SK-N-SH (cell line): ENCODE results near the gene RELB. TPM values are rescaled to one million over a fixed set of nuclear protein-coding genes. Genes with fewer than 3 reads are reported as not detected.

Experiments
- CTCF ChIA-PET: fragments of 300-600, 350-600 bp; formaldehyde crosslinking; extraction: SDS; loops from one replicate; lab custom pipeline; 2021; lab: Yijun Ruan, JAX
- POLR2A ChIA-PET: fragments of 350-600 bp; sonication (Branson Sonifier 250); formaldehyde crosslinking; extraction: SDS; loops from one replicate; lab custom pipeline; 2020; ENCODE audit warnings: antibody characterized with exemption, inconsistent platforms; lab: Yijun Ruan, JAX
- DNase-seq: peaks from one replicate; pipeline ENCODE4 v3.0.0; 2012
- H2AFZ ChIP-seq: fragments of 200-600 bp; sonication (generic); 2 replicates; pipeline ENCODE4 v1.8.1; 2016; ENCODE audit warnings: antibody characterized with exemption, mild to moderate bottlenecking, low read depth
- H3F3A ChIP-seq: fragments of 200-600 bp; sonication (generic); replicated peaks from 2 replicates; pipeline ENCODE3; 2016; ENCODE audit warnings: antibody characterized with exemption, mild to moderate bottlenecking; ENCODE audit not compliant: insufficient read depth
- H3K27ac ChIP-seq, 2 experiments: fragments of 200-500 bp in 1 of 2; fragments of 200-600 bp in 1 of 2; sonication (Bioruptor generic) in 1 of 2; sonication (generic), shearing (Covaris generic) in 1 of 2; 2 replicates each; pipeline versions ENCODE4 v1.5.1 to v1.6.1; 2014 to 2016; ENCODE audit warnings: low read depth in 2 of 2, inconsistent platforms in 1 of 2, low read length in 1 of 2, mild to moderate bottlenecking in 1 of 2, mixed read lengths in 1 of 2
- H3K27me3 ChIP-seq: fragments of 200-600 bp; sonication (generic), shearing (Covaris generic); 2 replicates; pipeline ENCODE4 v1.6.1; 2016; ENCODE audit warnings: mixed run types; ENCODE audit not compliant: insufficient read depth
- H3K36me3 ChIP-seq, 2 experiments: fragments of 200-500 bp in 1 of 2; fragments of 200-600 bp in 1 of 2; sonication (Bioruptor generic) in 1 of 2; sonication (generic) in 1 of 2; replicated peaks in 1 of 2; 2 replicates each; pipeline versions ENCODE3 to v1.5.1; 2014 to 2016; ENCODE audit warnings: low read length in 1 of 2, mild to moderate bottlenecking in 1 of 2; ENCODE audit not compliant: insufficient read depth in 2 of 2, control insufficient read depth in 1 of 2
- H3K4me1 ChIP-seq, 2 experiments: fragments of 200-500 bp in 1 of 2; fragments of 200-600 bp in 1 of 2; sonication (Bioruptor generic) in 1 of 2; sonication (generic), shearing (Covaris generic) in 1 of 2; 2 replicates each; pipeline versions ENCODE4 v1.5.1 to v1.6.1; 2014 to 2016; ENCODE audit warnings: low read depth in 1 of 2, low read length in 1 of 2, mixed run types in 1 of 2; ENCODE audit not compliant: insufficient read depth in 2 of 2, control insufficient read depth in 1 of 2
- H3K4me2 ChIP-seq: fragments of 200-600 bp; sonication (generic), shearing (Covaris generic); 2 replicates; pipeline ENCODE4 v1.6.1; 2017; ENCODE audit warnings: mixed run types
- H3K4me3 ChIP-seq, 2 experiments: fragments of 200-500 bp in 1 of 2; fragments of 200-600 bp in 1 of 2; sonication (Bioruptor generic) in 1 of 2; sonication (generic), shearing (Covaris generic) in 1 of 2; 2 replicates each; pipeline versions ENCODE4 v1.5.1 to v1.8.1; 2014 to 2016; ENCODE audit warnings: low read depth in 2 of 2, inconsistent platforms in 1 of 2, low read length in 1 of 2, mild to moderate bottlenecking in 1 of 2, mixed read lengths in 1 of 2, moderate library complexity in 1 of 2
- H3K79me2 ChIP-seq: fragments of 200-600 bp; sonication (generic); 2 replicates; pipeline ENCODE4 v1.8.1; 2017; ENCODE audit warnings: mild to moderate bottlenecking; ENCODE audit not compliant: insufficient read depth
- H3K9ac ChIP-seq: fragments of 200-600 bp; sonication (generic); 2 replicates; pipeline ENCODE4 v1.6.1; 2017; ENCODE audit warnings: mixed run types
- H3K9me2 ChIP-seq: fragments of 200-600 bp; sonication (generic); 2 replicates; pipeline ENCODE4 v1.6.1; 2017; ENCODE audit warnings: mixed run types
- H3K9me3 ChIP-seq: fragments of 200-600 bp; sonication (generic); 2 replicates; pipeline ENCODE4 v1.6.1; 2017; ENCODE audit warnings: mixed run types, mild to moderate bottlenecking, moderate library complexity
- H4K20me1 ChIP-seq: fragments of 200-600 bp; sonication (generic); 2 replicates; pipeline ENCODE4 v1.6.1; 2017; ENCODE audit warnings: mild to moderate bottlenecking, mixed run types; ENCODE audit not compliant: insufficient read depth
- CHD2 ChIP-seq: fragments of 150-350 bp; IDR thresholded peaks from 2 replicates; pipeline ENCODE4 v1.6.1; 2018; ENCODE audit warnings: low read length; ENCODE audit not compliant: partially characterized antibody
- CTCF ChIP-seq: fragments of 200-600 bp; sonication (generic); IDR thresholded peaks from 2 replicates; pipeline ENCODE4 v1.6.1; 2017; ENCODE audit warnings: antibody characterized with exemption, mild to moderate bottlenecking, moderate library complexity
- EP300 ChIP-seq, 2 experiments: IDR thresholded peaks; 2 replicates each; pipeline versions ENCODE4 v1.4.0 to v1.6.1; 2012; ENCODE audit warnings: borderline replicate concordance in 1 of 2, low read depth in 1 of 2, low read length in 1 of 2
- EZH2phosphoT487 ChIP-seq: fragments of 200-600 bp; sonication (generic); IDR thresholded peaks from 2 replicates; pipeline ENCODE4 v1.6.1; 2017; ENCODE audit warnings: low read depth, mixed run types, mild to moderate bottlenecking, antibody characterized with exemption, moderate library complexity, borderline replicate concordance
- FOSL2 ChIP-seq: IDR thresholded peaks from 2 replicates; pipeline ENCODE4 v1.4.0; 2012; ENCODE audit warnings: low read depth, mild to moderate bottlenecking, moderate library complexity, borderline replicate concordance
- FOXJ3 ChIP-seq: sonication (generic); formaldehyde crosslinking; IDR thresholded peaks from 2 replicates; pipeline ENCODE4 v1.5.1; 2020; ENCODE audit warnings: mild to moderate bottlenecking, missing genetic modification reagents
- GABPA ChIP-seq: IDR thresholded peaks from 2 replicates; pipeline ENCODE4 v1.4.0; 2012; ENCODE audit warnings: low read depth, mild to moderate bottlenecking
- GATA2 ChIP-seq: sonication (generic); formaldehyde crosslinking; IDR thresholded peaks from 2 replicates; pipeline ENCODE4 v1.5.0; 2020; ENCODE audit warnings: mild to moderate bottlenecking, missing genetic modification reagents
- IRF3 ChIP-seq: fragments of 150-350 bp; IDR thresholded peaks from 2 replicates; pipeline ENCODE4 v1.6.1; 2016; ENCODE audit warnings: mild to moderate bottlenecking, low read depth, low read length
- JUND ChIP-seq: IDR thresholded peaks from 2 replicates; pipeline ENCODE4 v1.4.0; 2012
- MAX ChIP-seq: IDR thresholded peaks from 2 replicates; pipeline ENCODE4 v1.4.0; 2012; ENCODE audit warnings: low read depth
- NFIC ChIP-seq: IDR thresholded peaks from 2 replicates; pipeline ENCODE4 v1.4.0; 2012; ENCODE audit warnings: borderline replicate concordance
- NRF1 ChIP-seq: IDR thresholded peaks from 2 replicates; pipeline ENCODE4 v1.6.1; 2012; ENCODE audit warnings: low read depth, mild to moderate bottlenecking, low read length
- POLR2AphosphoS5 ChIP-seq: IDR thresholded peaks from 2 replicates; pipeline ENCODE4 v1.6.1; 2012; ENCODE audit warnings: low read depth, low read length
- RAD21 ChIP-seq: IDR thresholded peaks from 2 replicates; pipeline ENCODE4 v1.6.1; 2012; ENCODE audit warnings: mild to moderate bottlenecking, low read length
- RCOR1 ChIP-seq: fragments of 150-350 bp; IDR thresholded peaks from 2 replicates; pipeline ENCODE4 v1.6.1; 2017; ENCODE audit warnings: antibody characterized with exemption, low read length
- REST ChIP-seq: IDR thresholded peaks from 2 replicates; pipeline ENCODE4 v1.6.1; 2012; ENCODE audit warnings: mild to moderate bottlenecking, low read depth, low read length, moderate library complexity
- RFX5 ChIP-seq: IDR thresholded peaks from 2 replicates; pipeline ENCODE4 v1.6.1; 2012; ENCODE audit warnings: mild to moderate bottlenecking, improper control_type of control experiment, low read length
- SIN3A ChIP-seq: IDR thresholded peaks from 2 replicates; pipeline ENCODE4 v1.6.1; 2012; ENCODE audit warnings: low read depth, mild to moderate bottlenecking, low read length, moderate library complexity, borderline replicate concordance
- SMC3 ChIP-seq: IDR thresholded peaks from 2 replicates; pipeline ENCODE4 v1.6.1; 2012; ENCODE audit warnings: low read depth, low read length, improper control_type of control experiment
- TCF12 ChIP-seq: IDR thresholded peaks from 2 replicates; pipeline ENCODE4 v1.4.0; 2012
- TEAD4 ChIP-seq: IDR thresholded peaks from 2 replicates; pipeline ENCODE4 v1.4.0; 2012; ENCODE audit warnings: mild to moderate bottlenecking, borderline replicate concordance; ENCODE audit not compliant: insufficient read depth
- YY1 ChIP-seq: IDR thresholded peaks from 2 replicates; pipeline ENCODE4 v1.4.0; 2012; ENCODE audit warnings: low read depth, mild to moderate bottlenecking
- ZBTB33 ChIP-seq: IDR thresholded peaks from 2 replicates; pipeline ENCODE4 v1.4.0; 2012; ENCODE audit warnings: low read depth, borderline replicate concordance
- WGBS: methylation state at CpG from one replicate; pipeline ENCODE4 v1.1.6; 2017; ENCODE audit warnings: low lambda C conversion rate; 5-methylcytosine and 5-hydroxymethylcytosine counted together
- polyA plus RNA-seq, 3 experiments: library from polyadenylated mRNA; depleted of rRNA; stranded (reverse); fragments of >200 nt; gene quantifications; 2 replicates each; pipeline ENCODE4 v1.2.3, GENCODE V29; 2012

The RELB gene
- polyA plus RNA-seq, 1 of the 3 experiments (the other 2 are of a cell fraction): 12.6 TPM

GRCh38 chr19:44954649-44955504 lies 46.4 kb upstream of the RELB start, which contains the start of gene CLPTM1:
Gene CLPTM1, plus strand, starts transcription at chr19:44955380. Its CDS starts 16 bp downstream, at chr19:44955396.
- H3K4me2 ChIP-seq: peak within 1 kb of the TSS; percentile 93
- no peaks in the 10 kb centered on the region for H3K27me3 ChIP-seq
- CTCF ChIA-PET: interaction anchor here (0.7 to 10.2 kb wide), 5 partner anchors 9 to 105 kb away, joined by 3 to 131 read pairs (median 3); partner anchors contain the start of genes APOC2 and APOE
- peak within 1 kb of the TSS; percentile 80 for H2AFZ ChIP-seq
- H3K4me1 ChIP-seq: peaks cover 0 to 25% of the 10 kb centered on the region in 2 experiments; a peak in 2 of 4 replicates
- under 1% methylated on average over 49 of the region's 65 CpGs for WGBS
- H4K20me1 ChIP-seq: peaks cover 42% of the 10 kb centered on the region
- peak within 1 kb of the TSS; percentile 82 for H3K9ac ChIP-seq
- peak; percentile 98 for DNase-seq
- POLR2A ChIA-PET: interaction anchor here (0.9 to 1.6 kb wide), 3 partner anchors 40 to 84 kb away, joined by 4 to 9 read pairs (median 4); partner anchors contain the start of genes APOC1, CLASRP and TOMM40
- no peaks in the 10 kb centered on the region for H3K9me3 ChIP-seq
- H3K27ac ChIP-seq: peak within 1 kb of the TSS; percentile 94 to 98
- H3K36me3 ChIP-seq: peaks cover 2 to 6% of the 10 kb centered on the region in 2 experiments
- H3K9me2 ChIP-seq: no peaks in the 10 kb centered on the region
- peaks cover 10% of the 10 kb centered on the region for H3F3A ChIP-seq
- H3K79me2 ChIP-seq: peaks cover 50% of the 10 kb centered on the region
- peak within 1 kb of the TSS; percentile 93 to 99 for H3K4me3 ChIP-seq
- TF ChIP-seq YY1: peak; percentile 86
- peak; percentile 88 for TF ChIP-seq POLR2AphosphoS5
- TF ChIP-seq FOXJ3: no peak
- TF ChIP-seq SMC3: no peak
- TF ChIP-seq RFX5: no peak
- no peak for TF ChIP-seq GATA2 (CRISPR knock-in tag)
- TF ChIP-seq RCOR1: no peak
- no peak for TF ChIP-seq TEAD4
- peak; percentile 51; the same call in 1 of the 2 replicates for TF ChIP-seq SIN3A
- TF ChIP-seq CHD2: peak; percentile 99
- no peak for TF ChIP-seq FOSL2
- TF ChIP-seq RAD21: no peak
- TF ChIP-seq GABPA: peak; percentile 76
- no peak for TF ChIP-seq CTCF
- peak; percentile 75; the same call in 1 of the 2 replicates for TF ChIP-seq MAX
- TF ChIP-seq EZH2phosphoT487: no peak
- TF ChIP-seq ZBTB33: peak; percentile 96
- TF ChIP-seq EP300 (IDR thresholded peaks at IDR 0.05; ENCODE audit: borderline replicate concordance in 1 of 2, low read depth in 1 of 2, low read length in 1 of 2): no peak
- no peak for TF ChIP-seq IRF3
- peak; percentile 50; the same call in 1 of the 2 replicates for TF ChIP-seq NRF1
- 0 out of 2 replicates have a peak, but pooled peaks have one; percentile 16 for TF ChIP-seq REST
- TF ChIP-seq NFIC: no peak
- TF ChIP-seq JUND: no peak
- no peak for TF ChIP-seq TCF12
